ENCODE measurements around the gene ETDC.
"Not testable (repeated sequence)": the region's sequence is repeated elsewhere in the genome, so short reads cannot be mapped to it uniquely, and the experiment has no call there.

Gene ETDC

GRCh38 chrX:135309430-135309923 is at the start of gene ETDC:
Gene ETDC (plus strand): TSS chrX:135309480. CDS start chrX:135309480, 0 bp downstream.
- no peak for DNase-seq (ENCODE audit: low spot score)

- DNase-seq (ENCODE audit: low spot score), result not testable (repeated sequence)
Observed at GRCh38 chrX:135260976-135261375, 48.3 kb upstream of the ETDC start.

- DNase-seq (ENCODE audit: low spot score), result not testable (repeated sequence)
Observed at GRCh38 chrX:135263376-135263775, 45.9 kb upstream of the ETDC start.

GRCh38 chrX:135264206-135264605 is 45.1 kb upstream of the ETDC start:
- no peak for DNase-seq (ENCODE audit: low spot score)

- no peak for DNase-seq (ENCODE audit: low spot score)
Observed at GRCh38 chrX:135273162-135273561, 36.1 kb upstream of the ETDC start.

- DNase-seq (ENCODE audit: low spot score), result no peak
Observed at GRCh38 chrX:135275973-135276372, 33.3 kb upstream of the ETDC start.

GRCh38 chrX:135287266-135287823 is 21.9 kb upstream of the ETDC start:
- DNase-seq (ENCODE audit: low spot score), result no peak

GRCh38 chrX:135295238-135295943 is 13.9 kb upstream of the ETDC start:
- DNase-seq (ENCODE audit: low spot score), result peak; percentile 43

- DNase-seq (ENCODE audit: low spot score), result no peak
Observed at GRCh38 chrX:135295944-135296305, 13.4 kb upstream of the ETDC start.

- DNase-seq (ENCODE audit: low spot score), result no peak
Observed at GRCh38 chrX:135302269-135302873, 6.9 kb upstream of the ETDC start.

GRCh38 chrX:135304741-135305140 is 4.5 kb upstream of the ETDC start:
- no peak for DNase-seq (ENCODE audit: low spot score)

- DNase-seq (ENCODE audit: low spot score), result no peak
Observed at GRCh38 chrX:135307171-135307570, 2.1 kb upstream of the ETDC start.

GRCh38 chrX:135308345-135308855 is 880 bp upstream of the ETDC start:
- no peak for DNase-seq (ENCODE audit: low spot score)

- DNase-seq (ENCODE audit: low spot score), result no peak
Observed at GRCh38 chrX:135315864-135316263, 6.6 kb downstream of the ETDC start.

GRCh38 chrX:135324463-135324862 is 15.2 kb downstream of the ETDC start:
- no peak for DNase-seq (ENCODE audit: low spot score)

GRCh38 chrX:135325036-135325818 is 15.9 kb downstream of the ETDC start:
- DNase-seq (ENCODE audit: low spot score), result not testable (repeated sequence)

- no peak for DNase-seq (ENCODE audit: low spot score)
Observed at GRCh38 chrX:135327299-135327698, 18.0 kb downstream of the ETDC start.

GRCh38 chrX:135328421-135329005 is 19.2 kb downstream of the ETDC start:
- DNase-seq (ENCODE audit: low spot score), result no peak

- no peak for DNase-seq (ENCODE audit: low spot score)
Observed at GRCh38 chrX:135330706-135331105, 21.4 kb downstream of the ETDC start.

- no peak for DNase-seq (ENCODE audit: low spot score)
Observed at GRCh38 chrX:135331525-135331924, 22.2 kb downstream of the ETDC start.

GRCh38 chrX:135340831-135341230 is 31.6 kb downstream of the ETDC start:
- DNase-seq (ENCODE audit: low spot score), result no peak

GRCh38 chrX:135345107-135345589 is 35.9 kb downstream of the ETDC start:
- peak; percentile 3 for DNase-seq (ENCODE audit: low spot score)
